ENCODE measurements around the gene MTX1.
"Not testable (repeated sequence)": the region's sequence is repeated elsewhere in the genome, so short reads cannot be mapped to it uniquely, and the experiment has no call there.

GRCh38 chr1:155164625-155165024 lies 43.9 kb upstream of the MTX1 start:
- TF ChIP-seq CTCF, POLR2A (IDR thresholded peaks at IDR 0.05): not testable (repeated sequence)

Data from testis (tissue), 2 donors.